SK-N-SH (cell line): ENCODE data around the gene GDNF. TPM values are rescaled to one million over a fixed set of nuclear protein-coding genes. Genes with fewer than 3 reads are reported as not detected.

Source experiments
- CHD2 ChIP-seq: fragments of 150-350 bp; IDR thresholded peaks from 2 replicates; pipeline ENCODE4 v1.6.1; 2018; ENCODE audit warnings: low read length; ENCODE audit not compliant: partially characterized antibody
- FOSL2 ChIP-seq: IDR thresholded peaks from 2 replicates; pipeline ENCODE4 v1.4.0; 2012; ENCODE audit warnings: low read depth, mild to moderate bottlenecking, moderate library complexity, borderline replicate concordance
- GABPA ChIP-seq: IDR thresholded peaks from 2 replicates; pipeline ENCODE4 v1.4.0; 2012; ENCODE audit warnings: low read depth, mild to moderate bottlenecking
- JUND ChIP-seq: IDR thresholded peaks from 2 replicates; pipeline ENCODE4 v1.4.0; 2012
- MAX ChIP-seq: IDR thresholded peaks from 2 replicates; pipeline ENCODE4 v1.4.0; 2012; ENCODE audit warnings: low read depth
- NFIC ChIP-seq: IDR thresholded peaks from 2 replicates; pipeline ENCODE4 v1.4.0; 2012; ENCODE audit warnings: borderline replicate concordance
- PBX3 ChIP-seq: IDR thresholded peaks from 2 replicates; pipeline ENCODE4; 2012
- POLR2AphosphoS5 ChIP-seq: IDR thresholded peaks from 2 replicates; pipeline ENCODE4 v1.6.1; 2012; ENCODE audit warnings: low read depth, low read length
- RAD21 ChIP-seq: IDR thresholded peaks from 2 replicates; pipeline ENCODE4 v1.6.1; 2012; ENCODE audit warnings: mild to moderate bottlenecking, low read length
- RCOR1 ChIP-seq: fragments of 150-350 bp; IDR thresholded peaks from 2 replicates; pipeline ENCODE4 v1.6.1; 2017; ENCODE audit warnings: antibody characterized with exemption, low read length
- RFX5 ChIP-seq: IDR thresholded peaks from 2 replicates; pipeline ENCODE4 v1.6.1; 2012; ENCODE audit warnings: mild to moderate bottlenecking, improper control_type of control experiment, low read length
- RXRA ChIP-seq: IDR thresholded peaks from 2 replicates; pipeline ENCODE4 v1.4.0; 2012; ENCODE audit warnings: low read depth, mild to moderate bottlenecking, borderline replicate concordance
- SIN3A ChIP-seq: IDR thresholded peaks from 2 replicates; pipeline ENCODE4 v1.6.1; 2012; ENCODE audit warnings: low read depth, mild to moderate bottlenecking, low read length, moderate library complexity, borderline replicate concordance
- SMC3 ChIP-seq: IDR thresholded peaks from 2 replicates; pipeline ENCODE4 v1.6.1; 2012; ENCODE audit warnings: low read depth, low read length, improper control_type of control experiment
- TAF1 ChIP-seq: IDR thresholded peaks from 2 replicates; pipeline ENCODE4 v1.6.1; 2012; ENCODE audit warnings: low read depth, mild to moderate bottlenecking, low read length, moderate library complexity, borderline replicate concordance
- TCF12 ChIP-seq: IDR thresholded peaks from 2 replicates; pipeline ENCODE4 v1.4.0; 2012
- TEAD4 ChIP-seq: IDR thresholded peaks from 2 replicates; pipeline ENCODE4 v1.4.0; 2012; ENCODE audit warnings: mild to moderate bottlenecking, borderline replicate concordance; ENCODE audit not compliant: insufficient read depth
- USF2 ChIP-seq: fragments of 150-350 bp; IDR thresholded peaks from 2 replicates; pipeline ENCODE4 v1.6.1; 2017; ENCODE audit warnings: antibody characterized with exemption, low read length, low read depth, borderline replicate concordance
- YY1 ChIP-seq: IDR thresholded peaks from 2 replicates; pipeline ENCODE4 v1.4.0; 2012; ENCODE audit warnings: low read depth, mild to moderate bottlenecking
- ZBTB33 ChIP-seq: IDR thresholded peaks from 2 replicates; pipeline ENCODE4 v1.4.0; 2012; ENCODE audit warnings: low read depth, borderline replicate concordance
- polyA plus RNA-seq, 3 experiments: library from polyadenylated mRNA; depleted of rRNA; stranded (reverse); fragments of >200 nt; gene quantifications; 2 replicates each; pipeline ENCODE4 v1.2.3, GENCODE V29; 2012

The GDNF gene
- polyA plus RNA-seq, 1 of the 3 experiments (the other 2 are of a cell fraction): 9.0 TPM

GRCh38 chr5:37771731-37772130 is 68.1 kb downstream of the GDNF start (continued):
- no peak for TF ChIP-seq YY1
- 0 out of 2 replicates have a peak, but pooled peaks have one; percentile 32 for TF ChIP-seq SIN3A
- no peak for TF ChIP-seq SMC3
- peak; percentile 88 for TF ChIP-seq PBX3
- peak; percentile 96 for TF ChIP-seq TEAD4
- TF ChIP-seq CHD2: no peak
- peak; percentile 98 for TF ChIP-seq JUND
- TF ChIP-seq RCOR1: no peak
- no peak for TF ChIP-seq RFX5
- TF ChIP-seq NFIC: peak; percentile 84
- no peak; the same call in 1 of the 2 replicates for TF ChIP-seq TAF1
- peak; percentile 82 for TF ChIP-seq POLR2AphosphoS5
- peak; percentile 98 for TF ChIP-seq TCF12
- no peak for TF ChIP-seq GABPA
- peak; percentile 82; the same call in 1 of the 2 replicates for TF ChIP-seq ZBTB33
- no peak for TF ChIP-seq RAD21
- TF ChIP-seq MAX: peak; percentile 76; the same call in 1 of the 2 replicates
- no peak for TF ChIP-seq USF2
- TF ChIP-seq RXRA: peak; percentile 96
- peak; percentile 95 for TF ChIP-seq FOSL2
